ENCODE results near the gene GID4.

DNA sequence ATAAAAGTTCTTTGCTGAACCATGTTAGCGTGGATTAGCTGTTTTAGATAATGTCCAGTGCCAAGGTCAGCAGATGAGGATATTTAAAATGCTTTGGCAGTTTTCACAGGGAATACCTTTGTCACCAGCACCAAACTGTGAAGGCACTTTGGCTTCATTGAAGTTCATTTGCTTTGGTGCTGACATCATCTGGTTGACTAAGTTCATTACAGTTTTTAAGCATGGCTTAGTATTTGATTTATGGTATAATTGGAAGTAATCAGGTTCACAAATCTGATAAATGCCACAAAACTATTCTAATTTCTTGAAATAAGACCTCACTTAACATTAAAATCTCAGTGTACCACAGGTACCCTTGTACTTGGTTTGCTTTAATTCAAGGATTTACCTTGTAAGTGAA is 4.3 kb downstream of the GID4 start:
- TF ChIP-seq POLR2AphosphoS5 (IDR thresholded peaks at IDR 0.05; ENCODE audit: low read depth, low read length) (no peak), POLR2A (IDR thresholded peaks at IDR 0.05; ENCODE audit: low read depth, low read length) (no peak)
